Sigmoid colon (tissue), 4 donors: ENCODE data around the gene LPP.

Source experiments
- EP300 ChIP-seq, 4 donors: sonication (generic); formaldehyde crosslinking; IDR thresholded peaks; one replicate each; pipeline ENCODE4 v1.6.1; 2017; ENCODE audit warnings: antibody characterized with exemption in 4 of 4
- POLR2A ChIP-seq, 2 donors: fragments of 450-650 bp; IDR thresholded peaks; one replicate each; pipeline ENCODE4 v1.6.1; 2016; ENCODE audit warnings: antibody characterized with exemption in 2 of 2, mild to moderate bottlenecking in 2 of 2, moderate library complexity in 2 of 2
- POLR2AphosphoS5 ChIP-seq, 4 donors: sonication (generic); formaldehyde crosslinking; IDR thresholded peaks; one replicate each; pipeline ENCODE4 v1.6.1; 2017; ENCODE audit warnings: antibody characterized with exemption in 4 of 4
- TF ChIP-seq, protein P1 (sequence below), 4 experiments: fragments of 450-650 bp in 3 of 4; fragments of 200-600 bp in 1 of 4; IDR thresholded peaks; one replicate each; pipeline ENCODE4 v1.5.1; 2016 to 2019; ENCODE audit warnings: antibody characterized with exemption in 4 of 4, mild to moderate bottlenecking in 3 of 4, moderate library complexity in 2 of 4

DNA sequence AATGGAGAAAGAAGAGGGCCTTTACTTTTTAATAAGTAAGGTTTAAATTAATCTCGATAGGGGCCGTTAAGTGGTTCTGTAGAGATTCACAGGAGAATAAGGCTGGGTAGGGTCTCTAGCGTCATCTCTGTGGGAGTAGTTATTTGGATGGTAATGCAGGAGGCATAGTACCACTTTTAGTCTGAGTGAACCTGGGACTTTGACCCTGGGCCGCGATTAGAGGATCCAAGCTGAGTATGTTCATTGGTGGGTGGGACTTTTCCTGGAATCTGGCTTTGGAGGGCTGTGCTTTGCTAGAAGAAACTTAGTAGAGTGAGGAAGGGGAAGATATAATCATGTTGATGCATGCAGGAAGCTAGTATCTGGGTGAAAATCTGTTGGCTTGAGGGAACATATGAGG is 4.0 kb downstream of the LPP start:
- TF ChIP-seq POLR2AphosphoS5 (IDR thresholded peaks at IDR 0.05) (no peak), POLR2A (IDR thresholded peaks at IDR 0.05) (no peak), EP300 (IDR thresholded peaks at IDR 0.05) (peak in 1 of 4 donors; percentile 5)
- TF ChIP-seq, protein P1, sequence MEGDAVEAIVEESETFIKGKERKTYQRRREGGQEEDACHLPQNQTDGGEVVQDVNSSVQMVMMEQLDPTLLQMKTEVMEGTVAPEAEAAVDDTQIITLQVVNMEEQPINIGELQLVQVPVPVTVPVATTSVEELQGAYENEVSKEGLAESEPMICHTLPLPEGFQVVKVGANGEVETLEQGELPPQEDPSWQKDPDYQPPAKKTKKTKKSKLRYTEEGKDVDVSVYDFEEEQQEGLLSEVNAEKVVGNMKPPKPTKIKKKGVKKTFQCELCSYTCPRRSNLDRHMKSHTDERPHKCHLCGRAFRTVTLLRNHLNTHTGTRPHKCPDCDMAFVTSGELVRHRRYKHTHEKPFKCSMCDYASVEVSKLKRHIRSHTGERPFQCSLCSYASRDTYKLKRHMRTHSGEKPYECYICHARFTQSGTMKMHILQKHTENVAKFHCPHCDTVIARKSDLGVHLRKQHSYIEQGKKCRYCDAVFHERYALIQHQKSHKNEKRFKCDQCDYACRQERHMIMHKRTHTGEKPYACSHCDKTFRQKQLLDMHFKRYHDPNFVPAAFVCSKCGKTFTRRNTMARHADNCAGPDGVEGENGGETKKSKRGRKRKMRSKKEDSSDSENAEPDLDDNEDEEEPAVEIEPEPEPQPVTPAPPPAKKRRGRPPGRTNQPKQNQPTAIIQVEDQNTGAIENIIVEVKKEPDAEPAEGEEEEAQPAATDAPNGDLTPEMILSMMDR (IDR thresholded peaks at IDR 0.05) = no peak
